ENCODE measurements around the gene CTDSP1.

Gene CTDSP1

GRCh38 chr2:218400167-218400929, 680 bp downstream of the CTDSP1 start:
- DNase-seq = peak; percentile 31

- DNase-seq = no peak
Observed at GRCh38 chr2:218400930-218401881, 1.5 kb downstream of the CTDSP1 start.

- DNase-seq = no peak
Observed at GRCh38 chr2:218401890-218402289, 2.2 kb downstream of the CTDSP1 start.

GRCh38 chr2:218402491-218402901, 2.8 kb downstream of the CTDSP1 start:
- DNase-seq = no peak

- no peak for DNase-seq
Observed at GRCh38 chr2:218402911-218403411, 3.3 kb downstream of the CTDSP1 start.

GRCh38 chr2:218403810-218404209, 4.1 kb downstream of the CTDSP1 start:
- no peak for DNase-seq

- DNase-seq = no peak
Observed at GRCh38 chr2:218404351-218405085, 4.8 kb downstream of the CTDSP1 start.

- no peak for DNase-seq
Observed at GRCh38 chr2:218405086-218405745, 5.5 kb downstream of the CTDSP1 start.

GRCh38 chr2:218405746-218406208, 6.1 kb downstream of the CTDSP1 start:
- no peak for DNase-seq

GRCh38 chr2:218406209-218406948, 6.7 kb downstream of the CTDSP1 start:
- DNase-seq = peak; percentile 87

GRCh38 chr2:218406949-218407618, 7.4 kb downstream of the CTDSP1 start:
- DNase-seq = peak; percentile 48

GRCh38 chr2:218407717-218408116, 8.0 kb downstream of the CTDSP1 start:
- DNase-seq = no peak

GRCh38 chr2:218418321-218418716, 18.7 kb downstream of the CTDSP1 start:
- no peak for DNase-seq

GRCh38 chr2:218418717-218419458, 19.2 kb downstream of the CTDSP1 start, which contains the start of gene VIL1:
Gene VIL1, plus strand, starts transcription at chr2:218419123. Its CDS starts 4,656 bp downstream, at chr2:218423779.
- DNase-seq = no peak

- DNase-seq = no peak
Observed at GRCh38 chr2:218419630-218420216, 20.1 kb downstream of the CTDSP1 start.

GRCh38 chr2:218421027-218421426, 21.4 kb downstream of the CTDSP1 start:
- DNase-seq = no peak

GRCh38 chr2:218422403-218423086, 22.9 kb downstream of the CTDSP1 start:
- no peak for DNase-seq

GRCh38 chr2:218423584-218423983, 23.9 kb downstream of the CTDSP1 start:
- DNase-seq = no peak

- DNase-seq = no peak
Observed at GRCh38 chr2:218425531-218425930, 25.9 kb downstream of the CTDSP1 start.

Measured in T-helper 9 cell (primary cell).